ENCODE measurements around the gene KRTAP10-3.

- no peak for TF ChIP-seq CREB1 (CRISPR knock-in tag; IDR thresholded peaks at IDR 0.05; ENCODE audit: low read depth)
- TF ChIP-seq, protein P1, sequence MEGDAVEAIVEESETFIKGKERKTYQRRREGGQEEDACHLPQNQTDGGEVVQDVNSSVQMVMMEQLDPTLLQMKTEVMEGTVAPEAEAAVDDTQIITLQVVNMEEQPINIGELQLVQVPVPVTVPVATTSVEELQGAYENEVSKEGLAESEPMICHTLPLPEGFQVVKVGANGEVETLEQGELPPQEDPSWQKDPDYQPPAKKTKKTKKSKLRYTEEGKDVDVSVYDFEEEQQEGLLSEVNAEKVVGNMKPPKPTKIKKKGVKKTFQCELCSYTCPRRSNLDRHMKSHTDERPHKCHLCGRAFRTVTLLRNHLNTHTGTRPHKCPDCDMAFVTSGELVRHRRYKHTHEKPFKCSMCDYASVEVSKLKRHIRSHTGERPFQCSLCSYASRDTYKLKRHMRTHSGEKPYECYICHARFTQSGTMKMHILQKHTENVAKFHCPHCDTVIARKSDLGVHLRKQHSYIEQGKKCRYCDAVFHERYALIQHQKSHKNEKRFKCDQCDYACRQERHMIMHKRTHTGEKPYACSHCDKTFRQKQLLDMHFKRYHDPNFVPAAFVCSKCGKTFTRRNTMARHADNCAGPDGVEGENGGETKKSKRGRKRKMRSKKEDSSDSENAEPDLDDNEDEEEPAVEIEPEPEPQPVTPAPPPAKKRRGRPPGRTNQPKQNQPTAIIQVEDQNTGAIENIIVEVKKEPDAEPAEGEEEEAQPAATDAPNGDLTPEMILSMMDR (conservative IDR thresholded peaks at IDR 0.05; ENCODE audit: low read depth in 2 of 2), result no peak
- TF ChIP-seq, protein P2, sequence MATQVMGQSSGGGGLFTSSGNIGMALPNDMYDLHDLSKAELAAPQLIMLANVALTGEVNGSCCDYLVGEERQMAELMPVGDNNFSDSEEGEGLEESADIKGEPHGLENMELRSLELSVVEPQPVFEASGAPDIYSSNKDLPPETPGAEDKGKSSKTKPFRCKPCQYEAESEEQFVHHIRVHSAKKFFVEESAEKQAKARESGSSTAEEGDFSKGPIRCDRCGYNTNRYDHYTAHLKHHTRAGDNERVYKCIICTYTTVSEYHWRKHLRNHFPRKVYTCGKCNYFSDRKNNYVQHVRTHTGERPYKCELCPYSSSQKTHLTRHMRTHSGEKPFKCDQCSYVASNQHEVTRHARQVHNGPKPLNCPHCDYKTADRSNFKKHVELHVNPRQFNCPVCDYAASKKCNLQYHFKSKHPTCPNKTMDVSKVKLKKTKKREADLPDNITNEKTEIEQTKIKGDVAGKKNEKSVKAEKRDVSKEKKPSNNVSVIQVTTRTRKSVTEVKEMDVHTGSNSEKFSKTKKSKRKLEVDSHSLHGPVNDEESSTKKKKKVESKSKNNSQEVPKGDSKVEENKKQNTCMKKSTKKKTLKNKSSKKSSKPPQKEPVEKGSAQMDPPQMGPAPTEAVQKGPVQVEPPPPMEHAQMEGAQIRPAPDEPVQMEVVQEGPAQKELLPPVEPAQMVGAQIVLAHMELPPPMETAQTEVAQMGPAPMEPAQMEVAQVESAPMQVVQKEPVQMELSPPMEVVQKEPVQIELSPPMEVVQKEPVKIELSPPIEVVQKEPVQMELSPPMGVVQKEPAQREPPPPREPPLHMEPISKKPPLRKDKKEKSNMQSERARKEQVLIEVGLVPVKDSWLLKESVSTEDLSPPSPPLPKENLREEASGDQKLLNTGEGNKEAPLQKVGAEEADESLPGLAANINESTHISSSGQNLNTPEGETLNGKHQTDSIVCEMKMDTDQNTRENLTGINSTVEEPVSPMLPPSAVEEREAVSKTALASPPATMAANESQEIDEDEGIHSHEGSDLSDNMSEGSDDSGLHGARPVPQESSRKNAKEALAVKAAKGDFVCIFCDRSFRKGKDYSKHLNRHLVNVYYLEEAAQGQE (IDR thresholded peaks at IDR 0.05; ENCODE audit: unreplicated experiment), result no peak
- TF ChIP-seq EZH2 (IDR thresholded peaks at IDR 0.05; ENCODE audit: low read depth, unreplicated experiment), result no peak
These were observed 18.5 kb downstream of the KRTAP10-3 start, which contains the start of gene KRTAP10-1 for GRCh38 chr21:44539991-44540666.

Data from GM23338 (cell line).